Ishikawa (cell line): ENCODE results near the gene MUC5AC.

ENCODE experiments used
- CREB1 ChIP-seq: IDR thresholded peaks from 2 replicates; pipeline ENCODE4 v1.6.1; 2012; ENCODE audit warnings: low read depth
- EGR1 ChIP-seq: IDR thresholded peaks from 2 replicates; pipeline ENCODE4 v1.6.1; 2012
- EP300 ChIP-seq: IDR thresholded peaks from 2 replicates; pipeline ENCODE4 v1.6.1; 2012; ENCODE audit warnings: borderline replicate concordance
- FOXM1 ChIP-seq: IDR thresholded peaks from 2 replicates; pipeline ENCODE4 v1.6.1; 2012; ENCODE audit warnings: low read depth, borderline replicate concordance
- MAX ChIP-seq: IDR thresholded peaks from 2 replicates; pipeline ENCODE4 v1.6.1; 2012
- TEAD4 ChIP-seq: IDR thresholded peaks from 2 replicates; pipeline ENCODE4 v1.6.1; 2012
- USF1 ChIP-seq: IDR thresholded peaks from 2 replicates; pipeline ENCODE4 v1.6.1; 2012
- ZBTB7A ChIP-seq: IDR thresholded peaks from 2 replicates; pipeline ENCODE4 v1.6.1; 2012; ENCODE audit warnings: low read depth

- TF ChIP-seq ZBTB7A (no peak), TEAD4 (no peak), USF1 (no peak), CREB1 (no peak), EP300 (no peak), EGR1 (no peak), FOXM1 (no peak), MAX (no peak)
Measured at GRCh38 chr11:1226226-1226985, 68.7 kb downstream of the MUC5AC start.
